ENCODE data around the gene ATP6V1B1.
"Not testable (repeated sequence)": the region's sequence is repeated elsewhere in the genome, so short reads cannot be mapped to it uniquely, and the experiment has no call there.

Gene ATP6V1B1

DNA sequence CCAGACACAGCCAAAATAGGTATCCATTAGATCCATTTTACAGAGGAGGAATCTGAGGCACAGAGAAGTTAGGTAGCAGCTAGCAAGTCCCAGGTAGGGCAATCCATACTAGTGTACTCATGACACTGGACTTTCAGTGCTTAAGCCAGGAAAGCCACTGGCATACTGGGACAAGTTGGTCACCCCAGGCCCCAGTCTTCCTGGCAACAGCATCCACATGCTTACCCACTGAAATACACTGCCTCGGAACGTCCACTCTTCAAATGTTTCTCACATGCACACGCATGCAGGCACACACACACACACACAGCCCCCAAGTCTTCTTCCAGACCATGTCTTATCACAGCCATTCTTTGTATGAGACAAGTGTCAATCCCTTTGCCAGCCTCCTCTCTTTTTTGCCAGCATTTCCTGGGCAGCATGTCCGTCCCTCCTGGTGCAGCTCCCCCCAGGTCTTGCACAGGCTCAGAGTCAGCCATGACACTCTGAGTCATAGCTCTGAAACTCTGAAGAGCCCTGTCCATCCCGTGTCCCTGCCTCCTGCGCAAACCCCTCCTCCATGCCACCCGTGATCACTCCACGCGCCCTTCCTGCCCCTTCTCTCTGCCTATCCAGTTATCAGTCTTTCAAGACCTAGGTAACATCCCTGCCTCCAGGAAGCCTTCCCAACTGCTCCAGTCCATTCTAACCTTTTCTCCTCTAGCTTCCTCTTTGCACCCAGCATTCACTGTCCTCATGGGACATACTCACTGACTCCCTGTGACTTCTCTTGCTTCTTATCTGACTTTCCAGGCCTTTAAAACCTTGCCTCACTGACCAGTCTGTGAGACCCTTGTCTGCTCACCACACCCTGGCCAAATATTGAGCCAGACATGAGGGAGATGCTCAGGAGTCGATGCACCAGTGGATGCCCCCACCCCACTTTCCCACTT lies 69.8 kb downstream of the ATP6V1B1 start:
- no peak for DNase-seq (ENCODE audit: low read depth in 2 of 2, low spot score in 1 of 2)

DNA sequence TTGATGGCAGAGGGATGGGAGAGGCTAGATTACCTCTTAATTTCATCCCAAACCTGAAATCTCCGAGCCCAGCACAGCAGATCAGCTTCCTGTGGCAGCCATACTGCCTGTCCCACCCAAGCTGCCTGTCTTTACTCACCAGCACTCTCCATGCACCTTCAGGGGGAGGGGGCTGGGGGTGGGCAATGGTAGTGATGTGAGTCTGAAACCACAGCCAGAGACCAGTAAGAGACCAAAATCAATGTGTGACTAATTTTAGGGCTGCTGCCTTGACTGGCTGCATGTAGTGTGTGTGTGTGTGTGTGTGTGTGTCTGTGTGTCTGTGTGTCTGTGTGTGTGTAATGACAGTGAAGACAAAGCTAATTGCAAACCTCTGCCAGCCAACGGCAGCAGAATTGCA lies 70.6 kb downstream of the ATP6V1B1 start:
- no peak for DNase-seq (ENCODE audit: low read depth in 2 of 2, low spot score in 1 of 2)

DNA sequence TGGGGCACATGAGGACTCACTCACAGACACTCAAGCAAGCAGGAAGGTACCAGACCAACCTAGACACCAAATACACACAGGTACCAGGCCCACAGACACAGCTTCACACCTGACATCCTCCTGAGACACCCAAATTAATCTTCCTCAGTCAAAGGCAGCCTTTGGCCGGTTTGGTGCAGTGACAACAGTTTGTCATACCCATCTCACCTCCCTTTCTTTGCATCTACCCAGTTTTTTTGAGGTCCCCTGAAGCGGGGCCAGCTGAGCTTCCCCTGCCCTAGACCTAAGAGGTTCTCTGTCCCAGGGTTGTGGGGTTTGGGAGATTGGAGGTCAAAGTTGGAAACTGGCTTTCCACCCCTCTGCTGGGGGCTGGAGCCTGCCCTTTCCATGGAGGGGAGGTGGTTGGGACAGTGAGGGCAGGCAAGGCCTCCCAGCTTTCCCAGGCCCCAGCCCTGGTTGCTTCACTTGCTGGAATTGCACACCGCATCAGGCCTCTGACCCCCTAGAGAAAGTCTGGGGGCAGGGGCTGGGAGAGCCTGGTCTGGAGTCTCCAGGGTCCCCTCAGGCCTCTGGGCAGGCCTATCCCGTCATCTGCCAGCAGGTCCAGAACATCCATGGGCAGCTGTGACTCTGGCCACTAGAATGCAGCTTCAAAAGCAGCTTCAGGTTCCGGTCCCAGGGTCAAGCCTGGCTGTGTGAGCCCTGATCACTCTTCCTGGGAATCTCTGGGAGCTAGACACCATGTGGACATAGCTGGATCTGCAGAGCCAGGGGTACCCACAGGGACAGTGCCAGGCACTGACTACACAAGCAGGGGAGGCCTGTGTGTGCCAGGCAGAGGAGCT lies 71.5 kb downstream of the ATP6V1B1 start:
- DNase-seq (ENCODE audit: low read depth in 2 of 2, low spot score in 1 of 2), result no peak

DNA sequence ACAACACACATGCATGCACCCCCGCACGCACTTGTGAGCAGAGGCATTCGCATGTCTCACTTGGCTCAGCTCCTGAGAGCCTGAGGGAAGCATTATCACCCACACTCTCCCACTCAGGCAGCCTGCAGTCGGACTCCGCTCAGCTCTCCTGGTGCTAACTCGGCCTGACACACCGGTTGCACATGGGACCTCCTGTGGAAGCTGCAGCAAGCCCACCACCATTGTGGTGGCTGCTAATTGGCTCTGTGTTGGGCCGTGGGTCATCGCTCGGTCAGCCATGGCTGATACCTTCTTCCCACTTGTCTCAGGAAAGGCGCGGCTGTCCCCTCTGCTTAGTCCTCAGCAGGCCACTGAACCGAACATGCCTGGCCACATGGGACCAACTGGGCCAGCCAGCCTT lies 72.6 kb downstream of the ATP6V1B1 start:
- no peak for DNase-seq (ENCODE audit: low read depth in 2 of 2, low spot score in 1 of 2)

DNA sequence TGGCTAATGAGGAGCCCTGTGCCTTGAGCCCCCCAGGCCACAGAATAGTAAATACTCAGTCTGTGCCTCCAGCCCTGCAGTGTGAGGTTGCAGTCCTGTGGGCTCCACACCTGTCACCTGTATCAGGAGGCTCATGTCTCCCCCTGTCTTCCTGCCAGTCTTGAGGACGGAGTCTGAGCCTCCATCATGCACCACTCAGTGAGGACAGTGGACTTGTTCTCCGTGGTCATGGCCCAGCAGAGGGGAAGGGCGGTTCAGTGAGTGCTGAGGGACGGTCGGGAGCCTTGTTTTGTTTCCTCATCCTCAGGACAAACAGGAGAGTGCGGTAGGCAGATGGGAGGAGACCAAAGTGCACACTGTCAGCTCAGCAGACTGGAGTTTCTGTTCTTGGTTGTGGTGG lies 76.1 kb downstream of the ATP6V1B1 start:
- DNase-seq (ENCODE audit: low read depth in 2 of 2, low spot score in 1 of 2), result not testable (repeated sequence)
